ENCODE measurements around the gene TRAF1.
A peak's percentile ranks its signal among the peaks of the same experiment; 100 is the strongest.

The TRAF1 gene

GRCh38 chr9:120882935-120883607 is 43.5 kb downstream of the TRAF1 start:
- Histone ChIP-seq H3K27ac (ENCODE audit: low read depth, low read length) (no peak overlapping the region), H3K4me1 (ENCODE audit: control insufficient read depth, insufficient read depth, low read length) (no peaks in the 10 kb centered on the region), H3K9ac (ENCODE audit: low read length) (no peak overlapping the region), H3K4me3 (ENCODE audit: low read length) (no peak overlapping the region), H3K27me3 (ENCODE audit: control insufficient read depth, insufficient read depth, low read length) (no peaks in the 10 kb centered on the region), H3K36me3 (ENCODE audit: control insufficient read depth, insufficient read depth, low read length) (no peaks in the 10 kb centered on the region)

GRCh38 chr9:120879446-120879845 is 47.1 kb downstream of the TRAF1 start:
- H3K27ac ChIP-seq (ENCODE audit: low read depth, low read length) = no peak overlapping the region
- no peaks in the 10 kb centered on the region for H3K36me3 ChIP-seq (ENCODE audit: control insufficient read depth, insufficient read depth, low read length)
- H3K4me3 ChIP-seq (ENCODE audit: low read length) = no peak overlapping the region
- no peak overlapping the region for H3K9ac ChIP-seq (ENCODE audit: low read length)
- no peaks in the 10 kb centered on the region for H3K4me1 ChIP-seq (ENCODE audit: control insufficient read depth, insufficient read depth, low read length)
- H3K27me3 ChIP-seq (ENCODE audit: control insufficient read depth, insufficient read depth, low read length) = no peaks in the 10 kb centered on the region

- Histone ChIP-seq H3K4me1 (ENCODE audit: control insufficient read depth, insufficient read depth, low read length) (no peaks in the 10 kb centered on the region), H3K36me3 (ENCODE audit: control insufficient read depth, insufficient read depth, low read length) (peaks cover 1% of the 10 kb centered on the region), H3K27ac (ENCODE audit: low read depth, low read length) (no peak overlapping the region), H3K27me3 (ENCODE audit: control insufficient read depth, insufficient read depth, low read length) (no peaks in the 10 kb centered on the region), H3K9ac (ENCODE audit: low read length) (no peak overlapping the region), H3K4me3 (ENCODE audit: low read length) (peak overlapping the region; percentile 78)
Observed at GRCh38 chr9:120878188-120879130, 48.1 kb downstream of the TRAF1 start.

DNA sequence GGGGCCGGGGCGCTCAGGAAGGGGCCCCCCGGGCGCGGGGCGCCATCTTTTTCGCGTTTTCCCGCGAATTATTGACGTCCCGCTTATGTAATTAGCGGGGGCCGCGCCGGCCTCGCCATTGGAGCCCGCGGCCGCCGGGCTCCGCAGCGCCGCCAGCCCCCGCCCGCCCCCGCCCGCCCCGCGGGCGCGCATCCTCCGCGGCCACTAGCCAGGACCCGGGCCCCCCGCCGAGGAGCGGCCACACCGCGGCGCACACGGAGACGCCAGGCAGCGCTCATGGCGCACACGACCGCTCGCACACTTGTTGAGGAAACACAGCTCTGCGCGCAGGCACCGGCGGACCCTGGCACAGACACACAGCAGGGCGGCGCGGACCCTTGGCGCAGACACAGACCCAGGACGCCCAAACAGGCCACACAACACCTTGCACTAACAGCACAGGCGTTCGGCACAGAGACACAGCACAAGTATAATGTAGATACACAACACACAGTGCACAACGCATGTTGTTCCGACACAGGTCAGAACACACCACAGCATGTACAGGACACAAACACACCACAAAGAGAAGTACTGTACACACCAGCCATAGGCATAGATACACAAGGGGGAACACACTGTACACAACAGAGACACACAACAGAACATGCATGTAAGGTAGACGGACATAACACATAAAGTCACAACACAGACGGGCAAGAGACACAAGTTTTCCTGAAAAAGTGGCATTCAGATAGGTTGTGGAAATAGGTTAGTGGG is 49.1 kb downstream of the TRAF1 start:
- Histone ChIP-seq H3K9ac (ENCODE audit: low read length) (peak overlapping the region; percentile 74), H3K36me3 (ENCODE audit: control insufficient read depth, insufficient read depth, low read length) (peaks cover 10% of the 10 kb centered on the region), H3K4me1 (ENCODE audit: control insufficient read depth, insufficient read depth, low read length) (no peaks in the 10 kb centered on the region), H3K27me3 (ENCODE audit: control insufficient read depth, insufficient read depth, low read length) (no peaks in the 10 kb centered on the region), H3K4me3 (ENCODE audit: low read length) (peak overlapping the region; percentile 78), H3K27ac (ENCODE audit: low read depth, low read length) (peak overlapping the region; percentile 79)

GRCh38 chr9:120876842-120877240 is 49.8 kb downstream of the TRAF1 start, which contains the start of gene PHF19:
Gene PHF19, minus strand, starts transcription at chr9:120877188. Its CDS starts 2,447 bp downstream, at chr9:120874741.
- Histone ChIP-seq H3K27me3 (ENCODE audit: control insufficient read depth, insufficient read depth, low read length) (no peaks in the 10 kb centered on the region), H3K4me3 (ENCODE audit: low read length) (peak within 1 kb of the TSS; percentile 86), H3K36me3 (ENCODE audit: control insufficient read depth, insufficient read depth, low read length) (peaks cover 10% of the 10 kb centered on the region), H3K9ac (ENCODE audit: low read length) (peak within 1 kb of the TSS; percentile 74), H3K4me1 (ENCODE audit: control insufficient read depth, insufficient read depth, low read length) (no peaks in the 10 kb centered on the region), H3K27ac (ENCODE audit: low read depth, low read length) (peak within 1 kb of the TSS; percentile 87)

GRCh38 chr9:120875954-120876841 is 50.4 kb downstream of the TRAF1 start:
- Histone ChIP-seq H3K36me3 (ENCODE audit: control insufficient read depth, insufficient read depth, low read length) (peaks cover 10% of the 10 kb centered on the region), H3K4me3 (ENCODE audit: low read length) (peak overlapping the region; percentile 86), H3K27ac (ENCODE audit: low read depth, low read length) (peak overlapping the region; percentile 87), H3K27me3 (ENCODE audit: control insufficient read depth, insufficient read depth, low read length) (no peaks in the 10 kb centered on the region), H3K9ac (ENCODE audit: low read length) (peak overlapping the region; percentile 50), H3K4me1 (ENCODE audit: control insufficient read depth, insufficient read depth, low read length) (no peaks in the 10 kb centered on the region)

GRCh38 chr9:120875643-120875953 is 51.0 kb downstream of the TRAF1 start:
- Histone ChIP-seq H3K9ac (ENCODE audit: low read length) (no peak overlapping the region), H3K27ac (ENCODE audit: low read depth, low read length) (peak overlapping the region; percentile 87), H3K27me3 (ENCODE audit: control insufficient read depth, insufficient read depth, low read length) (no peaks in the 10 kb centered on the region), H3K4me1 (ENCODE audit: control insufficient read depth, insufficient read depth, low read length) (no peaks in the 10 kb centered on the region), H3K4me3 (ENCODE audit: low read length) (peak overlapping the region; percentile 86), H3K36me3 (ENCODE audit: control insufficient read depth, insufficient read depth, low read length) (peaks cover 10% of the 10 kb centered on the region)

- H3K27me3 ChIP-seq (ENCODE audit: control insufficient read depth, insufficient read depth, low read length) = no peaks in the 10 kb centered on the region
- no peak overlapping the region for H3K4me3 ChIP-seq (ENCODE audit: low read length)
- peaks cover 10% of the 10 kb centered on the region for H3K36me3 ChIP-seq (ENCODE audit: control insufficient read depth, insufficient read depth, low read length)
- H3K27ac ChIP-seq (ENCODE audit: low read depth, low read length) = peak overlapping the region; percentile 87
- H3K4me1 ChIP-seq (ENCODE audit: control insufficient read depth, insufficient read depth, low read length) = no peaks in the 10 kb centered on the region
- no peak overlapping the region for H3K9ac ChIP-seq (ENCODE audit: low read length)
Observed at GRCh38 chr9:120875195-120875565, 51.4 kb downstream of the TRAF1 start.

GRCh38 chr9:120874226-120875194 is 52.1 kb downstream of the TRAF1 start:
- Histone ChIP-seq H3K27ac (ENCODE audit: low read depth, low read length) (no peak overlapping the region), H3K4me1 (ENCODE audit: control insufficient read depth, insufficient read depth, low read length) (peaks cover 1% of the 10 kb centered on the region), H3K36me3 (ENCODE audit: control insufficient read depth, insufficient read depth, low read length) (peaks cover 10% of the 10 kb centered on the region), H3K4me3 (ENCODE audit: low read length) (no peak overlapping the region), H3K9ac (ENCODE audit: low read length) (no peak overlapping the region), H3K27me3 (ENCODE audit: control insufficient read depth, insufficient read depth, low read length) (no peaks in the 10 kb centered on the region)

GRCh38 chr9:120873512-120873911 is 53.1 kb downstream of the TRAF1 start:
- H3K27ac ChIP-seq (ENCODE audit: low read depth, low read length) = no peak overlapping the region
- no peak overlapping the region for H3K4me3 ChIP-seq (ENCODE audit: low read length)
- peaks cover 2% of the 10 kb centered on the region for H3K4me1 ChIP-seq (ENCODE audit: control insufficient read depth, insufficient read depth, low read length)
- no peak overlapping the region for H3K9ac ChIP-seq (ENCODE audit: low read length)
- H3K27me3 ChIP-seq (ENCODE audit: control insufficient read depth, insufficient read depth, low read length) = no peaks in the 10 kb centered on the region
- H3K36me3 ChIP-seq (ENCODE audit: control insufficient read depth, insufficient read depth, low read length) = peaks cover 10% of the 10 kb centered on the region

All from rectal smooth muscle tissue (tissue), 1 donor.